NCI-H1930 (cell line): ENCODE data around the gene PCNX1.
A peak's percentile ranks its signal among the peaks of the same experiment; 100 is the strongest.

Experiments used
- DNase-seq, 2 experiments: peaks; one replicate each; lab custom pipeline; 2025; lab: John Stamatoyannopoulos, UW

Gene PCNX1

GRCh38 chr14:71076462-71077092, 169.3 kb downstream of the PCNX1 start:
- DNase-seq, result no peak

GRCh38 chr14:71078500-71078899, 171.2 kb downstream of the PCNX1 start:
- no peak for DNase-seq

GRCh38 chr14:71086567-71086966, 179.3 kb downstream of the PCNX1 start:
- no peak for DNase-seq

- DNase-seq, result no peak
These were observed 182.7 kb downstream of the PCNX1 start for GRCh38 chr14:71089971-71090370.

DNA sequence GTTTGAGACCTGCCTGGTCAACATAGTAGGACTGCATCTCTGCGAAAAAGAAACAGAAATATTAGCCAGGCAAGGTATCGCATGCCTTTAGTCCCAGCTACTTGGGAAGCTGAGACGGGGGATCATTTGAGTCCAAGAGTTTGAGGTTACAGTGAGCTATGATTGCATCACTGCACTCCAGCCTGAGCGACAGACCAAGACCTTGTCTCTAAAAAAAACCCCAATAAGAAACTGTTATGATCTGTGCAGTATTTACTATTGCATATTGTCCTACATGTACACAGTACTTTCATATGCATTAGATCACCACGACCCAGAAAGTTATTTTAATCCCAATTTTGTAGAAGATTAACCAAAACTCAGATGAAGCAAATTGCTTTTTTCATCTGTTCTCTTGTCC, 187.5 kb downstream of the PCNX1 start:
- DNase-seq, result no peak

DNA sequence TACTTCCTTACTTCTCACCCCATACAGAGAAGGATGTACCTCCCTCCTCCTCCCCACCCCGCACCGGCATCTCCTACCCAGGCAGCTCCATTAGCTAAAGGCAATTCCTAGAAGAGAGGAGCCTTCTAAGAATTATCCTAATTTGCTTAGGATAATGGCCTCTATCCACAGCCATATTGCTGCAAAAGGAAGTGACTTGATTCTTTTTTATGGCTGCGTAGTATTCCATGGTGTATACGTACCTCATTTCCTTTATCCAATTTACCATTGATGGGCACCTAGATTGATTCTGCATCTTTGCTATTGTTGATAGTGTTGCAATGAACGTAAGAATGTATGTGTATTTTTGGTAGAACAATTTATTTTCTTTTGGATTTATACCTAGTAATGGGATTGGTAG, 189.7 kb downstream of the PCNX1 start:
- DNase-seq, result no peak

GRCh38 chr14:71103662-71104484, 196.6 kb downstream of the PCNX1 start:
- peak in 1 of 2 experiments; percentile 41 for DNase-seq

DNA sequence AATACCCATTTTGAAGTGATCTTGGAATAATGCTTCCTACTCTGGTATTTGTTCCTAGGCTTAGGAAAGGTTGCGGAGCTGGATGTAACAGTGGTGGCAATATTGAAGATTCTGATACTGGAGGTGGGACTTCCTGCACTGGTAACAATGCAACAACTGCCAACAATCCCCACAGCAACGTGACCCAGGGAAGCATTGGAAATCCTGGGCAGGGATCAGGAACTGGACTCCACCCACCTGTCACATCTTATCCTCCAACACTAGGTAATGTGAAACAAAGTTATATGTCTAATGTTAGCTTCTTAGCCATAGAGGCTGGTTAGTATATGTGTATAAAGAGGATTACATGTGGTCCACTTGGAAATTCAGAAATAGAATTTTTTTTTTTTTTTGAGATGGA, 197.9 kb downstream of the PCNX1 start:
- no peak for DNase-seq

- no peak for DNase-seq
These were observed 200.7 kb downstream of the PCNX1 start for GRCh38 chr14:71107921-71108320.

- no peak for DNase-seq
These were observed 201.3 kb downstream of the PCNX1 start for GRCh38 chr14:71108398-71109119.

DNA sequence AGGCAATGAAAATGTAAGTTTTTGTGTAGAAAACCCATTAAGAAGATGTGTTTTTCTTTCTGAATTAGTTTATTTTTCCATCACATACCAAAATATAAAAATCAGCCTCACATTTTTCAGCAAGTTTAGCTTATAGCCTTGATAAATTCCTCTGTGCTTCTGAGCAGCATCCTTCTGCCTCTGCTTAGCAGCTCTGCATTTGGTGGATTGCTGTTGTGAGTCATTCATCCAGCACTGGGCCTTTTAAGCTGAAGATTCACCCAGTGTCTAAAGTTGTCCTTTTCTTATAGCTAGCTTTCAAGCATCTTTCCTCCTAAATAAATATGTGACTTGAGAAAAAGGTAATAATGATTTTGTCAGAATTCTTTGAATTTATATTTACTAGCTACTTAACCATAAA, 206.1 kb downstream of the PCNX1 start:
- no peak for DNase-seq

DNA sequence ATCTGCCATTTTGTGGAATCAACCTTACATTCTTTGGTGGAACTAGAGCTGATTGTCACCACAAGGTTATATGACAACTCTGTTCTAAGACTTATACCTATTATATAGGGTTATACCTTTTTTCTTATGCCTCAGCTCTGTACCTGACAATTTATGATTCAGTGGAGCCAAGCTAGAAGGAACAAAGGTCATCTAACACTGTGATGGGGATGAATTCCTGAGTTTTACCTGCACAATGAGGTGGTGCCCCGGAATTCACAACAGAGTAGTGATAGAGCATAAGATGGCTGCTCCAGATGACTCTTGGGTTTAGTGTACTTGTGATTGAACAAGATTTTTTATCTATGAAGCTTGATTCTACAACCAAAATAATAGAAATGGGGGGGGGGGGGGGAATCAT, 207.3 kb downstream of the PCNX1 start:
- DNase-seq, result no peak

DNA sequence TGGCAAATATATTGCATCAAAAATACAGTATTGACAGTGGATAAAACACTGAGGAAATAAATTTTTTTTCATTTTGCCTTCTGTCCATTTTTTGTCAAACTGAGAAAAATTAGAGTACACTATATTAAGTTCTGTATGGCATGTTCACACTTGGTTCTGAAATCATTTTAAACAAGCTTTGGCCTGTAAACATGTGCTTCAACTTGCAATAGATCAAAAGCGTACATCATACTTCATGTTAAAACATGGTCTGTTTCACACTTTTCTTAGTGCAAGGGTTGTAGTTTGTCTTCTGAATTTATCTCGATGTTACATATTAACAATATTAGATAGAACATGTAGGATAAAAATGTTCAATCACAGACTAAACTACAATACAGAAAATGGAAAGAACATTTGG, 208.0 kb downstream of the PCNX1 start:
- no peak for DNase-seq

DNA sequence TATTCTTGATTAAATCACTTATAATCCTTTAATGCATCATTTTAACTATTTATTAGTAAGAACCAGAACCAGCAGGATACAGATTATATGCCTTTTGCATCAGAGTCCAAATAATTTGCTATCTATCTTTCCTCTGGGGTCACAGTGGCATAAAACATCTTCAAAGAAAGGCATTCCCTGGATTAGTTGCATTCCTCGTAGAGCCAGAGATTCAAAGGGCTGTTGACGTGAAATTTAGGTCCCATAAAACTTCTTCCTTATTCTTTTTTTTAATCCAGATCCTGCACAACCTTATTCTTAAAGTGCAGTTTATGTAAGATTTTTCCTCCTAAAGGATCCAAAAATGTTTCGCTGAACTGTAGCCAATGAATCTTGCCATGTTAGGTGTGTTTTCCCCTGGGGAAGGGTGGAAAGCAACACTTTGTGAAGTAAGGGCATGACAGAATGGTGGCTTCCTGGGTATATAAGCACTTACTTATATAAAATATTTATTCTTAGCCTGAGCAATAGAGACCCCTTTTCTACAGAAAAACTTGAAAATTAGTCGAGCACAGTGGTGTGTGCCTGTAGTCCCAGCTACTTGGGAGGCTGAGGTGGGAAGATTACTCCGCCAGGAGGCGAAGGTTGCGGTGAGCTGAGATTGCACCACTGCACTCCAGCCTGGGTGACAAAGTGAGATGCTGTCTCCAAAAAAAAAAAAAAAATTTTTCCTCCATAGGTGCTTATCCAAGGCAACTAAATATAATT, 208.7 kb downstream of the PCNX1 start:
- no peak for DNase-seq

DNA sequence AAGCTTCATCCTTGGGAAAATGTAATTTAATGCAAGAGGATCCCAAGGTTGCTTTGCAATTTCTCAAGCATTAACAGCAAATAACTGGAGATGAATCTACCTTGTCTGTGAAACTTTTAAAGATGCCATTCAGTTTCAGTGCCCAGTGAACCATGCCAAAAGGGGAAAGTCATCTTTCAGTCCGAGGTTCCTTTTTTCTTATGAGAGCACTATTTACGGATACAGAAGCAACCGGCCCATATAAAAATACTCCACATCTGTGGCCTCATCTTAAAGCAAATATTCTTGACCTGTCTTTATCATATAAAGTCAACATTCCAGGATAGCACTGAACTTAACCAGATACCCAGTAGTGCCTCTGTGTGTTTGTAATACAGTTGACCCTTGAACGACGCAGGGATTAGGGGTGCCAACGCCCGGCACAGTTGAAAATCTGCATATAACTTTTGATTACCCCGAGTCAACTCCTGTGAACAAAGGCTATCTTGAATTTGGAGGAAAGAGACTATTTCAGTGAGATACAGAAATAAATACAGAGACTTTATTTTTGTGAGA, 209.4 kb downstream of the PCNX1 start:
- DNase-seq, result no peak

- DNase-seq, result no peak
These were observed 210.8 kb downstream of the PCNX1 start for GRCh38 chr14:71117839-71118743.

- DNase-seq, result no peak
These were observed 211.8 kb downstream of the PCNX1 start for GRCh38 chr14:71119075-71119474.

GRCh38 chr14:71119832-71120231, 212.6 kb downstream of the PCNX1 start:
- no peak for DNase-seq

DNA sequence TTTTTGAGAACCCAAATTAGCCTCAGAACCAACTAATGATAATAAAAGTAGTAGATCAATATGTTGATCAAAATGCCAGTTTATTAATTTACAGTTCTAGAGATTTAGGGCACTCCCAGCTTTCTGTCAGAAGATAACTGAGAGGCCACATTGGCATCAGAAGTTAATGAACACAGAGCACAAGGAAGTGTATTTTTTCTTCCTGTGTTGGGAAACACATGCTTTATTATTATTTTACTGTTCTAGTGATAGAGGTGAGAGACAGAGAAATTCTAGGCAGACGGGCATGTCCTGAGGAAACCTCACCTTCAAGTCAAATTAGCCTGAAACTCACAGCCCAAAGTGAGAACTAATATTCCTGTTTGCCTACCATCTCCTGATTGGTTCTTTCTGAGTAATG, 213.7 kb downstream of the PCNX1 start:
- DNase-seq, result no peak

DNA sequence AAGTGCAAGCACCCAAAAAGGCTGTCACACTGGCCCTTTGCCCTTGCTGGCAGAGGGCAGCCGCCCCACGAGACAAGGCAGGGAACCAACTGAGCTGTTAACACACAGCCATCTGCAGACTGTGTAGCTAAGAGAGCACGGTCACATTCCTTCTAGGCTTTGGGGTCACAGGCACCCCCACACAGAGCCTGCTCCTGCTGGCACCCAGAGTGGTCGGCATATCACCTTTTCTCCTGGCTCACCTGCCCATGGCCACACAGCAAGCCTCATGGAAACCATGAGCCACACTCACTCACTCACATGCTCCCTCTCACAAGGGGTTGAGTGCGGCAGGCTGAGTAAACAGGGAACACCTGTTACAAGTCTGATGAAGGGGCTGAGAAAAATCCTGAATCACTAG, 214.5 kb downstream of the PCNX1 start:
- DNase-seq, result no peak
